ENCODE data around the gene PTPN1. TPM values are rescaled to one million over a fixed set of nuclear protein-coding genes. Genes with fewer than 3 reads are reported as not detected.

PTPN1 gene
- total and polyA plus RNA-seq, 2 of the 4 experiments (the other 2 are of a cell fraction): 31.7 to 37.4 TPM

DNA sequence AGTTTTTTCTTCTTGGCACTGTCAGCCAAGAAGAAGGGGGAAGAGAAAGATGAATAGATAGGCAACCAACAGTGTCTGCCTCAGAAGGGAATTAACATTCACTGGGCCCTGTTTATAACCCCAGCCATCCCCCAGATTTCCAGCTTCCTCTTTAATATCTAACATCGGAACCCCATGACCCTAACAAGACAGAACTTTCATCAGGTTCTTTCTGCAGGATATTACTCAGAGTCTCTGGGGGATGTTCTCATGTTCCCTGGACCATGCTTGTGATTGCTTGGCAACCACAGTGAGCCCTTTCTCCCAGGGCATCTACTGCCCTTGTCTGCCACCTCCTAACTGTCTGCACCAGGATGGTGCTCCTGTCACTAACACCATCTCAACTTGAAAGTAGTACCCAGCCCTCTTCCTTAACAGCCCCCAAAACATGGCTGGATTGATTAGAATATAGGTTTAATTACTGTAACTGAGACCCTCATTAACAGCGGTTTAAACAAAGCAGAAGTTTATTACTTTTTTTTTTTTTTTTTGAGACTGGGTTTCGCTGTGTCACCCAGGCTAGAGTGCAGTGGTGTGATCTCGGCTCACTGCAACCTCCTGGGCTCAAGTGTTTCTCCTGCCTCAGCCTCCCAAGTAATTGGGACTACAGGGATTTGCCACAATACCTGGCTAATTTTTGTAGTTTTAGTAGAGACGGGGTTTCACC is 12.0 kb upstream of the PTPN1 start (continued):
- TF ChIP-seq SMC3 (IDR thresholded peaks at IDR 0.05; ENCODE audit: low read depth, low read length) (no peak), NFE2L2 (IDR thresholded peaks at IDR 0.05; ENCODE audit: low read depth, low read length) (no peak), MAZ (IDR thresholded peaks at IDR 0.05; ENCODE audit: borderline replicate concordance, low read depth, low read length) (no peak), POLR2A (IDR thresholded peaks at IDR 0.05; ENCODE audit: low read depth, low read length) (no peak), RCOR1 (IDR thresholded peaks at IDR 0.05; ENCODE audit: insufficient replicate concordance, low read length) (no peak)

DNA sequence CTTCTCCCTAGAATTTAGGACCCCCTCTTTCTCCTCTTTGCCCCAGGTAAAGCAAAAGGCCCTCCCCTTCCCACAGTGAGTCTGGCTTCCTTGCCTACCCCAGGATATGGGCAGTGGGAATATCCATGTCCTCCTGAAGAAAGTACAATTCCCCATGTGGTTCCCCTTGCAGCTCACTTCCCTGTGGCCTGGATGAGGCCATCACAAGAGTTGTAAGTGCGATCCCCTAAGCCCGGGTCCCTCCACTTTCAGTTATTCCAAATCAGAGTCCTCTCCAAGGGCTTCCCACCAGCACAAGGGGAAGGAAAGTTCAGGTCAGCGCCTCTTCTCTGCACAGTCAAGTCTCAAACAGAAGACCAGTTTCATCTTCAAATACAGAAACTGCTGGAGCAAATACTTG is 10.2 kb upstream of the PTPN1 start:
- H4K20me1 ChIP-seq (ENCODE audit: insufficient read depth, low read length): no peaks in the 10 kb centered on the region
- in situ Hi-C loops (cut with MboI; ENCODE audit: low sequenced_read_pairs) (no loop called here), dilution Hi-C loops (cut with HindIII; ENCODE audit: low sequenced_read_pairs, unreplicated experiment) (no loop called here), intact Hi-C loops (cut with micrococcal nuclease) (no loop called here)
- no peak overlapping the region; the same call in 2 of the 3 replicates for H2BK15ac ChIP-seq (ENCODE audit: low read depth, low read length)
- no peak overlapping the region for H3K4me2 ChIP-seq (ENCODE audit: low read depth, low read length)
- no peaks in the 10 kb centered on the region for H3K27me3 ChIP-seq (ENCODE audit: control insufficient read depth, insufficient read depth, low read length)
- H3K79me1 ChIP-seq (ENCODE audit: low read depth in 1 of 2, low read length in 2 of 2): no peaks in the 10 kb centered on the region
- H3K27ac ChIP-seq (ENCODE audit: insufficient read depth, low read length): no peak overlapping the region
- peak overlapping the region; percentile 34 for H2AFZ ChIP-seq (replicated peaks; ENCODE audit: low read length, poor library complexity)
- no peak overlapping the region for H2AK9ac ChIP-seq (replicated peaks; ENCODE audit: low read depth, low read length, poor library complexity)
- H4K91ac ChIP-seq (ENCODE audit: insufficient read depth, low read depth, low read length): no peak overlapping the region
- H3K14ac ChIP-seq (replicated peaks; ENCODE audit: low read depth, low read length): no peak overlapping the region
- H3K4me1 ChIP-seq (ENCODE audit: control insufficient read depth, insufficient read depth, low read length): peaks cover 18% of the 10 kb centered on the region
- peak overlapping the region; percentile 2; the same call in 1 of the 2 replicates for H2AK5ac ChIP-seq (ENCODE audit: low read depth, low read length)
- DNase-seq (no peak), ATAC-seq (ENCODE audit: low read depth) (no peak)
- no peak overlapping the region for H3K18ac ChIP-seq (ENCODE audit: low read depth, low read length)
- CTCF ChIA-PET: no interaction called here
- H3K9me1 ChIP-seq (ENCODE audit: insufficient read depth, low read length): 0 out of 2 replicates have a peak, but pooled peaks cover 7% of the 10 kb centered on the region
- WGBS, 2 experiments (ENCODE audit: extremely low coverage in 2 of 2, insufficient read length in 1 of 2): 96% methylated on average over 3 of the region's 3 CpGs; no CpG with 5 or more reads in 1 of the 2 experiments
- H2BK120ac ChIP-seq (ENCODE audit: low read depth, low read length): no peak overlapping the region
- no peak overlapping the region for H3K9ac ChIP-seq (ENCODE audit: low read depth, low read length)
- H3K56ac ChIP-seq (ENCODE audit: extremely low read depth, insufficient read depth, low read length): no peak overlapping the region
- no peaks in the 10 kb centered on the region for H3K36me3 ChIP-seq (ENCODE audit: control insufficient read depth, insufficient read depth, low read length)
- no peak overlapping the region for H3K23ac ChIP-seq (ENCODE audit: low read depth, low read length)
- H3K9me3 ChIP-seq (ENCODE audit: control insufficient read depth, insufficient read depth, low read length): no peaks in the 10 kb centered on the region
- no peak overlapping the region for H4K5ac ChIP-seq (ENCODE audit: low read depth, low read length)
- no peak overlapping the region for H3K4me3 ChIP-seq (ENCODE audit: insufficient read depth, low read depth, low read length)
- no peak overlapping the region; the same call in 1 of the 2 replicates for H3K4ac ChIP-seq (ENCODE audit: low read depth, low read length)
- no TSS peak for BruUV-seq (replicated peaks)
- H4K8ac ChIP-seq (ENCODE audit: low read depth in 2 of 2, low read length in 2 of 2): no peak overlapping the region
- POLR2A ChIA-PET (ENCODE audit: unreplicated experiment): no interaction called here
- no peak overlapping the region for H2BK5ac ChIP-seq (ENCODE audit: low read depth, low read length, poor library complexity, severe bottlenecking)
- no peak overlapping the region for H2BK20ac ChIP-seq (ENCODE audit: low read depth, low read length)
- TF ChIP-seq MAFK (IDR thresholded peaks at IDR 0.05; ENCODE audit: low read depth, low read length): no peak
- no peak for TF ChIP-seq BHLHE40 (IDR thresholded peaks at IDR 0.05; ENCODE audit: low read depth, low read length)
- TF ChIP-seq, protein P1, sequence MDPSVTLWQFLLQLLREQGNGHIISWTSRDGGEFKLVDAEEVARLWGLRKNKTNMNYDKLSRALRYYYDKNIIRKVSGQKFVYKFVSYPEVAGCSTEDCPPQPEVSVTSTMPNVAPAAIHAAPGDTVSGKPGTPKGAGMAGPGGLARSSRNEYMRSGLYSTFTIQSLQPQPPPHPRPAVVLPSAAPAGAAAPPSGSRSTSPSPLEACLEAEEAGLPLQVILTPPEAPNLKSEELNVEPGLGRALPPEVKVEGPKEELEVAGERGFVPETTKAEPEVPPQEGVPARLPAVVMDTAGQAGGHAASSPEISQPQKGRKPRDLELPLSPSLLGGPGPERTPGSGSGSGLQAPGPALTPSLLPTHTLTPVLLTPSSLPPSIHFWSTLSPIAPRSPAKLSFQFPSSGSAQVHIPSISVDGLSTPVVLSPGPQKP (IDR thresholded peaks at IDR 0.05; ENCODE audit: borderline replicate concordance, low read depth, low read length): no peak
- no peak for TF ChIP-seq CHD1 (IDR thresholded peaks at IDR 0.05; ENCODE audit: low read depth, low read length)
- TF ChIP-seq NFE2L2 (IDR thresholded peaks at IDR 0.05; ENCODE audit: low read depth, low read length): no peak
- TF ChIP-seq MAZ (IDR thresholded peaks at IDR 0.05; ENCODE audit: borderline replicate concordance, low read depth, low read length): no peak
- TF ChIP-seq RCOR1 (IDR thresholded peaks at IDR 0.05; ENCODE audit: insufficient replicate concordance, low read length): no peak
- no peak for TF ChIP-seq RFX5 (IDR thresholded peaks at IDR 0.05; ENCODE audit: low read depth, low read length)
- no peak for TF ChIP-seq MXI1 (IDR thresholded peaks at IDR 0.05; ENCODE audit: borderline replicate concordance, low read depth, low read length)
- TF ChIP-seq CEBPB (IDR thresholded peaks at IDR 0.05; ENCODE audit: low read depth, low read length): no peak
- no peak for TF ChIP-seq RAD21 (IDR thresholded peaks at IDR 0.05; ENCODE audit: low read length)
- TF ChIP-seq POLR2A (IDR thresholded peaks at IDR 0.05; ENCODE audit: low read depth, low read length): no peak
- TF ChIP-seq SMC3 (IDR thresholded peaks at IDR 0.05; ENCODE audit: low read depth, low read length): no peak
- TF ChIP-seq, protein P2, sequence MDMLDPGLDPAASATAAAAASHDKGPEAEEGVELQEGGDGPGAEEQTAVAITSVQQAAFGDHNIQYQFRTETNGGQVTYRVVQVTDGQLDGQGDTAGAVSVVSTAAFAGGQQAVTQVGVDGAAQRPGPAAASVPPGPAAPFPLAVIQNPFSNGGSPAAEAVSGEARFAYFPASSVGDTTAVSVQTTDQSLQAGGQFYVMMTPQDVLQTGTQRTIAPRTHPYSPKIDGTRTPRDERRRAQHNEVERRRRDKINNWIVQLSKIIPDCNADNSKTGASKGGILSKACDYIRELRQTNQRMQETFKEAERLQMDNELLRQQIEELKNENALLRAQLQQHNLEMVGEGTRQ (IDR thresholded peaks at IDR 0.05; ENCODE audit: low read depth, low read length): no peak
